ENCODE measurements around the gene NOXO1. TPM values are rescaled to one million over a fixed set of nuclear protein-coding genes. Genes with fewer than 3 reads are reported as not detected.

The NOXO1 gene
- total and polyA plus RNA-seq, 10 of the 15 experiments (the other 5 are each of a cell fraction or from before 2014, with no cell fraction given): 0.09 to 0.76 (median 0.26) TPM; not detected in 4

DNA sequence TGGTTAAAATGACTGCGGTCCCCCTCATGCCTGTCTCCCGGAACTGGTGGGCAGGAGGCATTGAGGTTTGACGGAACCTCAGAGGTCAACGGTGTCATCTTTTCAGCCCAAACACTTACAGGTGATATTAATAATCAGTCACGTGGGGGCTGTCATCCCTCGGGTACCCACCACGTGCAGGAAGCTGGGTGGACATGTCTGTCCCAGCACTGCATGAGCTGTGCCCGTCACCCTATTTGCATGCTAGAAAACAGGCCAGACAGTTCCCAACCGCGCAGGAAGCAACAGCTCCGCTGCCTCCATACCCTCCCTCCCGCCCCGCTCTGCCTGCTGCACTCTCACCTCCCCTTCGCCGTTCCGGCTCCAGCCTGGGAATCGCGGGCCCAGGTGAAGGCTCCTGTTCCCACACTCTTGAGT is 9.9 kb upstream of the NOXO1 start (continued):
- TF ChIP-seq, protein P1, sequence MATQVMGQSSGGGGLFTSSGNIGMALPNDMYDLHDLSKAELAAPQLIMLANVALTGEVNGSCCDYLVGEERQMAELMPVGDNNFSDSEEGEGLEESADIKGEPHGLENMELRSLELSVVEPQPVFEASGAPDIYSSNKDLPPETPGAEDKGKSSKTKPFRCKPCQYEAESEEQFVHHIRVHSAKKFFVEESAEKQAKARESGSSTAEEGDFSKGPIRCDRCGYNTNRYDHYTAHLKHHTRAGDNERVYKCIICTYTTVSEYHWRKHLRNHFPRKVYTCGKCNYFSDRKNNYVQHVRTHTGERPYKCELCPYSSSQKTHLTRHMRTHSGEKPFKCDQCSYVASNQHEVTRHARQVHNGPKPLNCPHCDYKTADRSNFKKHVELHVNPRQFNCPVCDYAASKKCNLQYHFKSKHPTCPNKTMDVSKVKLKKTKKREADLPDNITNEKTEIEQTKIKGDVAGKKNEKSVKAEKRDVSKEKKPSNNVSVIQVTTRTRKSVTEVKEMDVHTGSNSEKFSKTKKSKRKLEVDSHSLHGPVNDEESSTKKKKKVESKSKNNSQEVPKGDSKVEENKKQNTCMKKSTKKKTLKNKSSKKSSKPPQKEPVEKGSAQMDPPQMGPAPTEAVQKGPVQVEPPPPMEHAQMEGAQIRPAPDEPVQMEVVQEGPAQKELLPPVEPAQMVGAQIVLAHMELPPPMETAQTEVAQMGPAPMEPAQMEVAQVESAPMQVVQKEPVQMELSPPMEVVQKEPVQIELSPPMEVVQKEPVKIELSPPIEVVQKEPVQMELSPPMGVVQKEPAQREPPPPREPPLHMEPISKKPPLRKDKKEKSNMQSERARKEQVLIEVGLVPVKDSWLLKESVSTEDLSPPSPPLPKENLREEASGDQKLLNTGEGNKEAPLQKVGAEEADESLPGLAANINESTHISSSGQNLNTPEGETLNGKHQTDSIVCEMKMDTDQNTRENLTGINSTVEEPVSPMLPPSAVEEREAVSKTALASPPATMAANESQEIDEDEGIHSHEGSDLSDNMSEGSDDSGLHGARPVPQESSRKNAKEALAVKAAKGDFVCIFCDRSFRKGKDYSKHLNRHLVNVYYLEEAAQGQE (IDR thresholded peaks at IDR 0.05; ENCODE audit: low read depth, low read length): no peak
- TF ChIP-seq ZBED1 (IDR thresholded peaks at IDR 0.05; ENCODE audit: borderline replicate concordance) (no peak), HCFC1 (IDR thresholded peaks at IDR 0.05; ENCODE audit: low read length) (peak; percentile 7; the same call in 1 of the 2 replicates), SMAD1 (IDR thresholded peaks at IDR 0.05; ENCODE audit: low read depth, partially characterized antibody) (no peak), PAX8 (IDR thresholded peaks at IDR 0.05) (no peak), E2F8 (IDR thresholded peaks at IDR 0.05; ENCODE audit: low read depth, partially characterized antibody) (no peak), RAD51 (IDR thresholded peaks at IDR 0.05) (peak; percentile 97), SUZ12 (IDR thresholded peaks at IDR 0.05; ENCODE audit: unreplicated experiment) (no peak), SMAD5 (IDR thresholded peaks at IDR 0.05; ENCODE audit: low read depth) (no peak), TARDBP (IDR thresholded peaks at IDR 0.05; ENCODE audit: borderline replicate concordance) (no peak), PKNOX1 (IDR thresholded peaks at IDR 0.05) (peak; percentile 82), ZNF217 (IDR thresholded peaks at IDR 0.05) (no peak), KDM1A (IDR thresholded peaks at IDR 0.05; ENCODE audit: borderline replicate concordance) (no peak), TCF7 (IDR thresholded peaks at IDR 0.05; ENCODE audit: borderline replicate concordance) (no peak), CBFB (IDR thresholded peaks at IDR 0.05; ENCODE audit: low read depth) (no peak), SMARCA5 (IDR thresholded peaks at IDR 0.05) (no peak), ASH2L (IDR thresholded peaks at IDR 0.05; ENCODE audit: borderline replicate concordance, low read depth) (no peak), NFYB (IDR thresholded peaks at IDR 0.05; ENCODE audit: insufficient read depth, low read depth, low read length) (no peak), POLR2A (IDR thresholded peaks at IDR 0.05; ENCODE audit: low read depth, low read length) (no peak; the same call in 1 of the 2 replicates), POU2F2 (IDR thresholded peaks at IDR 0.05; ENCODE audit: borderline replicate concordance, low read depth, low read length) (peak; percentile 92; the same call in 2 of the 3 replicates)
- TF ChIP-seq, protein P2, sequence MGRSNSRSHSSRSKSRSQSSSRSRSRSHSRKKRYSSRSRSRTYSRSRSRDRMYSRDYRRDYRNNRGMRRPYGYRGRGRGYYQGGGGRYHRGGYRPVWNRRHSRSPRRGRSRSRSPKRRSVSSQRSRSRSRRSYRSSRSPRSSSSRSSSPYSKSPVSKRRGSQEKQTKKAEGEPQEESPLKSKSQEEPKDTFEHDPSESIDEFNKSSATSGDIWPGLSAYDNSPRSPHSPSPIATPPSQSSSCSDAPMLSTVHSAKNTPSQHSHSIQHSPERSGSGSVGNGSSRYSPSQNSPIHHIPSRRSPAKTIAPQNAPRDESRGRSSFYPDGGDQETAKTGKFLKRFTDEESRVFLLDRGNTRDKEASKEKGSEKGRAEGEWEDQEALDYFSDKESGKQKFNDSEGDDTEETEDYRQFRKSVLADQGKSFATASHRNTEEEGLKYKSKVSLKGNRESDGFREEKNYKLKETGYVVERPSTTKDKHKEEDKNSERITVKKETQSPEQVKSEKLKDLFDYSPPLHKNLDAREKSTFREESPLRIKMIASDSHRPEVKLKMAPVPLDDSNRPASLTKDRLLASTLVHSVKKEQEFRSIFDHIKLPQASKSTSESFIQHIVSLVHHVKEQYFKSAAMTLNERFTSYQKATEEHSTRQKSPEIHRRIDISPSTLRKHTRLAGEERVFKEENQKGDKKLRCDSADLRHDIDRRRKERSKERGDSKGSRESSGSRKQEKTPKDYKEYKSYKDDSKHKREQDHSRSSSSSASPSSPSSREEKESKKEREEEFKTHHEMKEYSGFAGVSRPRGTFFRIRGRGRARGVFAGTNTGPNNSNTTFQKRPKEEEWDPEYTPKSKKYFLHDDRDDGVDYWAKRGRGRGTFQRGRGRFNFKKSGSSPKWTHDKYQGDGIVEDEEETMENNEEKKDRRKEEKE (IDR thresholded peaks at IDR 0.05): no peak

Data from GM12878 (cell line).